NOMO-1 treated with DMSO at 0.1 percent for 48 hours (cell line): ENCODE measurements around the gene MKLN1.
"Not testable (repeated sequence)": the region's sequence is repeated elsewhere in the genome, so short reads cannot be mapped to it uniquely, and the experiment has no call there.

Experiments
- DNase-seq: peaks from one replicate; lab custom pipeline; 2025; ENCODE audit not compliant: unreplicated experiment; lab: John Stamatoyannopoulos, UW

Gene MKLN1

GRCh38 chr7:131513245-131514061 is 185.8 kb downstream of the MKLN1 start:
- peak; percentile 8 for DNase-seq

- DNase-seq, result not testable (repeated sequence)
Observed at GRCh38 chr7:131515471-131515870, 187.8 kb downstream of the MKLN1 start.

- no peak for DNase-seq
Observed at GRCh38 chr7:131517218-131517923, 189.7 kb downstream of the MKLN1 start.

- DNase-seq, result no peak
Observed at GRCh38 chr7:131518626-131519025, 190.9 kb downstream of the MKLN1 start.

GRCh38 chr7:131521651-131522163 is 194.0 kb downstream of the MKLN1 start:
- no peak for DNase-seq

- no peak for DNase-seq
Observed at GRCh38 chr7:131522325-131522930, 194.8 kb downstream of the MKLN1 start.

- DNase-seq, result no peak
Observed at GRCh38 chr7:131524115-131524514, 196.4 kb downstream of the MKLN1 start.

GRCh38 chr7:131524703-131525102 is 197.0 kb downstream of the MKLN1 start:
- no peak for DNase-seq

GRCh38 chr7:131525820-131526219 is 198.1 kb downstream of the MKLN1 start:
- no peak for DNase-seq

GRCh38 chr7:131527456-131527855 is 199.8 kb downstream of the MKLN1 start:
- DNase-seq, result no peak

- DNase-seq, result no peak
Observed at GRCh38 chr7:131529179-131529578, 201.5 kb downstream of the MKLN1 start.

GRCh38 chr7:131529617-131530016 is 201.9 kb downstream of the MKLN1 start:
- DNase-seq, result no peak

GRCh38 chr7:131530137-131530536 is 202.5 kb downstream of the MKLN1 start:
- no peak for DNase-seq

GRCh38 chr7:131532570-131533091 is 205.0 kb downstream of the MKLN1 start:
- no peak for DNase-seq

GRCh38 chr7:131533151-131533559 is 205.5 kb downstream of the MKLN1 start:
- no peak for DNase-seq

- DNase-seq, result no peak
Observed at GRCh38 chr7:131533566-131534561, 206.2 kb downstream of the MKLN1 start.

- DNase-seq, result no peak
Observed at GRCh38 chr7:131536361-131536849, 208.7 kb downstream of the MKLN1 start.

- no peak for DNase-seq
Observed at GRCh38 chr7:131537571-131537978, 209.9 kb downstream of the MKLN1 start.

GRCh38 chr7:131538071-131538812 is 210.6 kb downstream of the MKLN1 start:
- no peak for DNase-seq
